Glutamatergic neuron (in vitro differentiated cells): Measurements from ENCODE around the gene KIF5A. TPM values are rescaled to one million over a fixed set of nuclear protein-coding genes. Genes with fewer than 3 reads are reported as not detected.
A peak's percentile ranks its signal among the peaks of the same experiment; 100 is the strongest.

ENCODE experiments used
- DNase-seq: peaks from one replicate; pipeline ENCODE4 v3.0.0; 2022
- H3K27ac Mint-ChIP-seq: one replicate; pipeline ENCODE4 v1.8.0; 2020; ENCODE audit warnings: mild to moderate bottlenecking, mixed read lengths, inconsistent platforms; ENCODE audit not compliant: unreplicated experiment
- H3K27me3 Mint-ChIP-seq: one replicate; pipeline ENCODE4 v1.8.0; 2020; ENCODE audit warnings: mild to moderate bottlenecking, moderate library complexity, mixed read lengths, inconsistent platforms; ENCODE audit not compliant: unreplicated experiment
- H3K36me3 Mint-ChIP-seq: one replicate; pipeline ENCODE4 v1.8.0; 2020; ENCODE audit warnings: mild to moderate bottlenecking, mixed read lengths, inconsistent platforms; ENCODE audit not compliant: unreplicated experiment
- H3K4me1 Mint-ChIP-seq: one replicate; pipeline ENCODE4 v1.8.0; 2020; ENCODE audit warnings: mild to moderate bottlenecking, low read depth, mixed read lengths, inconsistent platforms; ENCODE audit not compliant: unreplicated experiment
- H3K4me3 Mint-ChIP-seq: one replicate; pipeline ENCODE4 v1.8.0; 2020; ENCODE audit warnings: mild to moderate bottlenecking, mixed read lengths, inconsistent platforms; ENCODE audit not compliant: unreplicated experiment
- H3K9me3 Mint-ChIP-seq: one replicate; pipeline ENCODE4 v1.8.0; 2020; ENCODE audit warnings: mild to moderate bottlenecking, moderate library complexity, mixed read lengths, inconsistent platforms; ENCODE audit not compliant: unreplicated experiment
- CTCF ChIP-seq: fragments of 200-600 bp; sonication (generic); IDR thresholded peaks from one replicate; pipeline ENCODE4 v1.5.0; 2021; ENCODE audit not compliant: partially characterized antibody, unreplicated experiment
- total RNA-seq: library from RNA; stranded (reverse); fragmentation: NEBNext Ultra II Directional; extraction: Animal tissue kit (Norgen Biotek cat#: 25700); gene quantifications from one replicate; pipeline ENCODE4 v1.2.1, GENCODE V29; 2021; ENCODE audit not compliant: unreplicated experiment

The KIF5A gene
- total RNA-seq, 1 donor from 2014 or later = 314 TPM

- H3K4me1 Mint-ChIP-seq = peaks cover 35% of the 10 kb centered on the region
- H3K9me3 Mint-ChIP-seq = peaks cover 14% of the 10 kb centered on the region
- no peak for TF ChIP-seq CTCF
- H3K36me3 Mint-ChIP-seq = peaks cover 8% of the 10 kb centered on the region
- H3K27me3 Mint-ChIP-seq = peaks cover 15% of the 10 kb centered on the region
- no peak for DNase-seq
- peak overlapping the region; percentile 65 for H3K4me3 Mint-ChIP-seq
- peak overlapping the region; percentile 91 for H3K27ac Mint-ChIP-seq
These were observed 20.9 kb upstream of the KIF5A start for GRCh38 chr12:57528831-57529555.

GRCh38 chr12:57529831-57530230 is 20.0 kb upstream of the KIF5A start:
- Mint-ChIP-seq H3K4me3 (peak overlapping the region; percentile 65), H3K27me3 (peaks cover 9% of the 10 kb centered on the region), H3K27ac (peak overlapping the region; percentile 91), H3K4me1 (peaks cover 31% of the 10 kb centered on the region), H3K9me3 (peaks cover 11% of the 10 kb centered on the region), H3K36me3 (peaks cover 8% of the 10 kb centered on the region)
- peak; percentile 61 for DNase-seq
- TF ChIP-seq CTCF = no peak

- Mint-ChIP-seq H3K27me3 (peaks cover 6% of the 10 kb centered on the region), H3K4me1 (peaks cover 28% of the 10 kb centered on the region), H3K4me3 (peak overlapping the region; percentile 11), H3K36me3 (peaks cover 8% of the 10 kb centered on the region), H3K9me3 (peaks cover 12% of the 10 kb centered on the region), H3K27ac (peak overlapping the region; percentile 91)
- TF ChIP-seq CTCF = no peak
- DNase-seq = no peak
These were observed 19.3 kb upstream of the KIF5A start for GRCh38 chr12:57530396-57531142.

GRCh38 chr12:57531836-57532235 is 18.0 kb upstream of the KIF5A start:
- peaks cover 13% of the 10 kb centered on the region for H3K9me3 Mint-ChIP-seq
- no peak overlapping the region for H3K4me3 Mint-ChIP-seq
- H3K4me1 Mint-ChIP-seq = peaks cover 30% of the 10 kb centered on the region
- H3K27me3 Mint-ChIP-seq = peaks cover 6% of the 10 kb centered on the region
- no peak for TF ChIP-seq CTCF
- DNase-seq = no peak
- peak overlapping the region; percentile 87 for H3K27ac Mint-ChIP-seq
- peaks cover 8% of the 10 kb centered on the region for H3K36me3 Mint-ChIP-seq

- peaks cover 13% of the 10 kb centered on the region for H3K9me3 Mint-ChIP-seq
- peak overlapping the region; percentile 87 for H3K27ac Mint-ChIP-seq
- peak overlapping the region; percentile 52 for H3K4me3 Mint-ChIP-seq
- peaks cover 11% of the 10 kb centered on the region for H3K36me3 Mint-ChIP-seq
- H3K27me3 Mint-ChIP-seq = peaks cover 6% of the 10 kb centered on the region
- no peak for TF ChIP-seq CTCF
- DNase-seq = no peak
- peaks cover 30% of the 10 kb centered on the region for H3K4me1 Mint-ChIP-seq
These were observed 16.7 kb upstream of the KIF5A start for GRCh38 chr12:57533108-57533507.
